Measurements from ENCODE around the gene SLC2A5.
"Not testable (repeated sequence)": the region's sequence is repeated elsewhere in the genome, so short reads cannot be mapped to it uniquely, and the experiment has no call there.

The SLC2A5 gene

GRCh38 chr1:9024837-9025236, 44.6 kb downstream of the SLC2A5 start:
- no peak for TF ChIP-seq CTCF (conservative IDR thresholded peaks at IDR 0.05; ENCODE audit: low read depth, low read length)
- DNase-seq (ENCODE audit: low read depth), result no peak
- H3K4me3 ChIP-seq (ENCODE audit: low read length), result no peak overlapping the region

GRCh38 chr1:9022773-9023172, 46.7 kb downstream of the SLC2A5 start:
- no peak overlapping the region for H3K4me3 ChIP-seq (ENCODE audit: low read length)
- no peak for DNase-seq (ENCODE audit: low read depth)
- no peak for TF ChIP-seq CTCF (conservative IDR thresholded peaks at IDR 0.05; ENCODE audit: low read depth, low read length)

GRCh38 chr1:9022026-9022738, 47.3 kb downstream of the SLC2A5 start:
- not testable (repeated sequence) for H3K4me3 ChIP-seq (ENCODE audit: low read length); DNase-seq (ENCODE audit: low read depth)

GRCh38 chr1:9020305-9020704, 49.1 kb downstream of the SLC2A5 start:
- no peak for TF ChIP-seq CTCF (conservative IDR thresholded peaks at IDR 0.05; ENCODE audit: low read depth, low read length)
- no peak overlapping the region for H3K4me3 ChIP-seq (ENCODE audit: low read length)
- no peak for DNase-seq (ENCODE audit: low read depth)

- TF ChIP-seq CTCF (conservative IDR thresholded peaks at IDR 0.05; ENCODE audit: low read depth, low read length), result no peak
- no peak for DNase-seq (ENCODE audit: low read depth)
- H3K4me3 ChIP-seq (ENCODE audit: low read length), result no peak overlapping the region
These were observed 49.5 kb downstream of the SLC2A5 start for GRCh38 chr1:9019896-9020295.

GRCh38 chr1:9018333-9018732, 51.1 kb downstream of the SLC2A5 start:
- H3K4me3 ChIP-seq (ENCODE audit: low read length), result no peak overlapping the region
- DNase-seq (ENCODE audit: low read depth), result no peak
- no peak for TF ChIP-seq CTCF (conservative IDR thresholded peaks at IDR 0.05; ENCODE audit: low read depth, low read length)

GRCh38 chr1:9016455-9016854, 53.0 kb downstream of the SLC2A5 start:
- no peak for DNase-seq (ENCODE audit: low read depth)

More at GRCh38 chr1:9016455-9016854, 53.0 kb downstream of the SLC2A5 start:
- no peak overlapping the region for H3K4me3 ChIP-seq (ENCODE audit: low read length)
- no peak for TF ChIP-seq CTCF (conservative IDR thresholded peaks at IDR 0.05; ENCODE audit: low read depth, low read length)
